NCI-H2196 (cell line): Measurements from ENCODE around the gene MAGI2.

Experiments
- DNase-seq: peaks from one replicate; lab custom pipeline; 2025; ENCODE audit not compliant: unreplicated experiment; lab: John Stamatoyannopoulos, UW

Gene MAGI2

GRCh38 chr7:79308192-79308591 lies 145.3 kb downstream of the MAGI2 start:
- no peak for DNase-seq

- DNase-seq = no peak
Measured at GRCh38 chr7:79307376-79307775, 146.1 kb downstream of the MAGI2 start.

GRCh38 chr7:79304711-79305110 lies 148.8 kb downstream of the MAGI2 start:
- DNase-seq = no peak

- DNase-seq = no peak
Measured at GRCh38 chr7:79302293-79302692, 151.2 kb downstream of the MAGI2 start.

DNA sequence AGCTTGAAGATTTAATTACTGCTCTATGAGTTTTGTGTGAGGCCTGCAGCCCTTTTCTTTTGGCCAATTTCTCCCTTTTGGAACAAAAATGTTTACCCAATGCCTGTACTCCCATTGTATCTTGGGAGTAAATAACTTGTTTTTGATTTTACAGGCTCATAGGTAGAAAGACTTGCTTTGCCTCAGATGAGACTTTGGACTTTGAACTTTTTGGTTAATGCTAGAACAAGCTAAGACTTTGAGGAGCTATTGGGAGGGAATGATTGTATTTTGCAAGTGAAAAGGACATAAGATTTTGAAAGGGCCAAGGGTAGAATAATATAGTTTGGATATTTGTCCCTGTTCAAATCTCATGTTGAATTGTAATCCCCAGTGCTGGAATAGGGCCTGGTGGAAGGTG lies 152.0 kb downstream of the MAGI2 start:
- DNase-seq = no peak

DNA sequence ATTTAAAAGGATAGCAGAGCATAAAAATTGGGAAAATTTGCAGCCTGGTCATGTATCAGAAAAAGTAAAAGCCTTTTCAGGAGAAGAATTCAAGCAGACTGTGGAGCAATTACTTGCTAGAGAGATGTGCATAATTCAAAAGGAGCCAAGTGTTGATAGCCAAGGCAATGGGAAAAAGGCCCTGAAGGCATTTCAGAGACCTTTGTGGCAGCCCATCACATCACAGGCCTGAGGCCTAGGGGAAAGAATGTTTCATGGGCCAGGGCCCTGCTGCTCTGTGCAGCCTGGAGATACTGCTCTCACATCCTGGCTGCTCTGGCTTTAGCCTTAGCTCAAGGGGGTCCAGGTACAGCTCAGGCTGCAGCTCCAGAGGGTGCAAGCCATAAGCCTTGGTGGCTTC lies 152.9 kb downstream of the MAGI2 start:
- no peak for DNase-seq

DNA sequence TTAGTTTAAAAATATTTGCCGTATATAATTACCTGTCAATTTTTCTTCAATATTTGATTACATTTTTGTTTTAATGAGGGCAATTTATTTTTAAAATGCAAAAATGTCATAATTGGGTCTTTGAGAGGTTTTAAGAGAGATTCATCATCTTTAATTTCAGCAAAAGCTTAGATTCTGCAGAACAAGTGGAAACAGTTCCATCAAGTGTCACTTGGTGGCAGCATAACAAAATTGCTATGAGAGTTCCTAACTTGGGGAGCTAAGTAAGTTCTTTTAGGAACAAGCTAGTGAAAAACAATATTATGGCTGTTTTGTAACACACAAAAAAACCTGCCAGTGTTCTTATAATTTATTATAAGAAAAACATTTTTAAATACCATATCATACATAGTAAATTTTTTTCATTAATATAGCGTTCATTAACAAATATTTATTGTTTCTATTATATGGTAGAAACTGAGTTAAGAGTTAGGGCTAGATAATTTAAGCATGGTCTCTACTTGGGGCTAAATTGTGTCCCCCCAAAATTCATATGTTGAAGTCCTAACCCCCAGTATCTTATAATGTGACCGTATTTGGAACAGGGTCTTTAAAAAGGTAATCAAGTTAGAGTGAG lies 155.2 kb downstream of the MAGI2 start:
- DNase-seq = peak; percentile 28

- DNase-seq = no peak
Measured at GRCh38 chr7:79296553-79297320, 156.7 kb downstream of the MAGI2 start.

DNA sequence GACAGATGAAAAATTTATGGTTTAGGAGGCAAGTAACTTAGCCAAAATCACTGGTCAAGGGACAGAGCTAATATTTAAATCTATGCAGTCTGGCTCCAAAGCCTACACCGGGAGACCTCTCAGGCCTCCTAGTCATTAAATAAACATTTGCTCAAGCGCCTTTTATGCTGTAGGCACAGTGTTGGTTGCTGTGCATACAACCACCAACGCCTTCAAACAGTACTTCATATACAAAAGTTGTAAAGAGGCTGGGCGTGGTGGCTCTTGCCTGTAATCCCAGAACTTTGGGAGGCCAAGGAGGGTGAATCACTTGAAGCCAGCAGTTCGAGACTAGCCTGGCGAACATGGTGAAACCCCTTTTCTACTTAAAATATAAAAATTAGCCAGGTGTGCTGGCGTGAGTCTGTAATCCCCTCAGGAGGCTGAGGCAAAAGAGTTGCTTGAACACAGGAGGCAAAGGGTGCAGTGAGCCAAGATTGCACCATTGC lies 159.8 kb downstream of the MAGI2 start:
- no peak for DNase-seq

- DNase-seq = no peak
Measured at GRCh38 chr7:79292834-79293233, 160.6 kb downstream of the MAGI2 start.

DNA sequence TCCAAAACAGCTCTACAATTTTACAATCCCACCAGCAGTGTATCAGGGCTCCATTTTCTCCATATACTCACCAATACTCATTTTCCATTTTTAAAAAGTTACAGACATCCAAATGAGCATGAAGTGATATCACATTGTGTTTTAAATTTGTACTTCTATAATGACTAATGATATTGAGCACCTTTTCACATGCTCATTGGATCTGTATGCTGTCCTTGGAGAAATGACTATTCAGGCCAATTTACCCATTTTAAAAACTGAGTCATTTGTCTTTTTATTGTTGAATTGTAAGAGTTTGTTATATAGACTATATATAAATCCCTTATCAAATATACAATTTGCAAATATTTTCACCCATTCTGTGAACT lies 162.0 kb downstream of the MAGI2 start:
- DNase-seq = no peak

DNA sequence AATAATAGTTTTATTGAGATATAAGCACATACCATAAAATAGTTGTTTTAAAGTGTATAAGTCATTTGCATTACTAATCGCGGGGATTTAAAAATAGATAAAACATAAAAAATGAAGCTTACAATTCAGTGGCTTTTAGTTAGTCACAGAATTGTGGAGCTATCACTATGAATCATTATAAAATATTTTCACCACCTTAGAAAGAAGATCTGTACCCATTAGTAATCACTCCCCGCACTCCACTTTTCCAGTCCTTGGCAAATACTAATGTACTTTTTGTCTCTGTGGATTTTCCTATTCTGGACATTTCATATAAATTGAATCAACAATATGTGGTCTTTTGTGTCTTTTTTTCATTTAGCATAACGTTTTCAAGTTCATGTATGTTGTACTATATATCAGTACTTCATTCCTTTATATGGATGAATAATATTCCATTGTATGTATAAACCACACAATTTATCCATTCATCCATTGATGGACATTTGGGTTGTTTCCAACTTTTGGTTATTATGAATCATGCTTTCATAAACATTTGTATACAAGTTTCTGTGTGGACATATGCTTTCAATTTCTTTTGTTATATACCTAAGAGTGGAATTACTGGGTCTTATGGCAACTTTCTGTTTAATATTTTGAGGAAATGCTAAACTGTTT lies 162.5 kb downstream of the MAGI2 start:
- no peak for DNase-seq

DNA sequence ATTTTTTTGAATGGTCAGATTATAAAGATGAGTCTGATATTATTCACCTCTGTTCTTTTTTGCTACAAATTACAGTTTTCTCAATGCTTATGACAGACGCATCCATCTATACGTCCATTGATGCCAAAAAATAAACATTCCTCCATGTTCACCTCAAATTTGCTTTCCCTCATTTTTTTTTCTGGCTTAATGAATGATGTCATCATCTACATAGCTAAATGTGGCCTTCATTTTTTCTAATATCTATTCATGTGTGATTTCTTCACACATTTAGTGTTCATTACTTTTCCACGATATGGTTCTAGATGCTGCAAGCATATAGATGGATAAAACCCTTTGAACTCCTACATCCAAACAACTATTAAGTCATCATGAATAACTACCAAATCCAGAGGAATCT lies 163.1 kb downstream of the MAGI2 start:
- DNase-seq = no peak

- no peak for DNase-seq
Measured at GRCh38 chr7:79288655-79289054, 164.8 kb downstream of the MAGI2 start.

GRCh38 chr7:79287981-79288380 lies 165.5 kb downstream of the MAGI2 start:
- no peak for DNase-seq

GRCh38 chr7:79286181-79286580 lies 167.3 kb downstream of the MAGI2 start:
- DNase-seq = no peak

DNA sequence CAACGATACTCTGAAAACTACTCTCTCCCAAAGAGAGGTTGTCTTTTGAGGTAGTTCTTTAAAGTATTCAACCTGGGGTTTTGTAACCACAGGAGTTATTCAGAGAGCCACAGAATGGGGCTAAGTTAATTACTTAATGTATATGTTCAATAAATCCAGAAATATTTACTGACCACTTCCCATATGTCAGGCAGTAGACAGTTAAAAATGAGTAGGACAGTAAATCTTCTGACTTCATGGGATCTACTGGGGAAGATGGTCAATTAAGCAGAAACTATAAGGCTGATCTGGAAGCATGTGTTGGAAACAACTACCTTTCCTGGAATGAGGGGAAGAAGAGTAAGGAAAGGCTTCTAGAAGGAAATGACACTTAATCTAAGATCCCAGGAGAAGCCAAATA lies 167.7 kb downstream of the MAGI2 start:
- no peak for DNase-seq

DNA sequence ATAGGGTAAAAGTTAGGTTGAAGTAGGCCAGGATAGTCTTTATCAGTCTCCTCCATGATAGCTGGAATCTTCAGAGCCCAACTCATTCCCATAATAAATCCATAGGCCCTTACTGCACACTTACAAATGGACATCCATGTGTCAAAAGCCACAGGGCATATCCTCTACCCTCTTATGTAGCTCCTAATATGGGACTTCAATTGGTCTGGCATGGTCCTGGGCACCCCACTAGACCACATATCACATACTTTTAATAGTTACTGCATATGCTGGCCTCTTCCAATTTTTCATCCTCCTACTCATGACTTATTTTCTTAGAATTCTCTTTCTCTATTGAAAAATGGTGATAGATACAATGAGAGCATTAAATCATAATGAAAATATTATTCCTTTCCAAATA lies 169.3 kb downstream of the MAGI2 start:
- no peak for DNase-seq

DNA sequence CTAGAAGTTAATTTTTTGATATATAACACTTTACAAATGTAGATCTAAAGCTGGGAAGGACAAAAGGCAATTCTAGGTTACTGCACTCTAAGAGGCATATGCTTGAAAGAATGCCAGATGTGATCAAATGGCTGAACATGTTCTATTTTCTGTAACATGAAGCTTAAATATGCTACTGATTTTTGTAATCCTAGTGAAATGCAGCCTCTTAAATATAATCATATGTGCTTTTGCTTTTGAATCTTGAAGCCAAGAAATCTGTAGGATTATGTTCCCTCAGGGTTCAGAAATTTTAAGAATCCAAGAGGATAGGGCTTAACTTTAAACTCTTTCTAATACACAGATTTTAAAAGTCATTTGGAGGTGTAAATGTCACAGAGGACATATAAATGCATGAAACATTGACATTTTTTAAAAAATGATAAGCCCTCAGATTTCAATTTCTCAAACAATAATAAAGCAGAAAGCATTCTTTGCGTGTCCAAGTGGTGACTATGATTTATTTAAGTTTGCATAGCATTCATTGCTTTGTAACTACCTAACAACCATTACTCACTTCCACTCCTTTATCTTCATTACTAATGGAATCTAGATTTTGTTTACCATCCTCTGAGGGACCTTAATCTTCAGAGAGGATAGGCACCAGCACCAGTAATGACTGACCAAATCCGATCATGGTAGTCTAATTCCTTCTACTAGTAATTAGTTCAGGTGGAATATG lies 170.4 kb downstream of the MAGI2 start:
- no peak for DNase-seq

DNA sequence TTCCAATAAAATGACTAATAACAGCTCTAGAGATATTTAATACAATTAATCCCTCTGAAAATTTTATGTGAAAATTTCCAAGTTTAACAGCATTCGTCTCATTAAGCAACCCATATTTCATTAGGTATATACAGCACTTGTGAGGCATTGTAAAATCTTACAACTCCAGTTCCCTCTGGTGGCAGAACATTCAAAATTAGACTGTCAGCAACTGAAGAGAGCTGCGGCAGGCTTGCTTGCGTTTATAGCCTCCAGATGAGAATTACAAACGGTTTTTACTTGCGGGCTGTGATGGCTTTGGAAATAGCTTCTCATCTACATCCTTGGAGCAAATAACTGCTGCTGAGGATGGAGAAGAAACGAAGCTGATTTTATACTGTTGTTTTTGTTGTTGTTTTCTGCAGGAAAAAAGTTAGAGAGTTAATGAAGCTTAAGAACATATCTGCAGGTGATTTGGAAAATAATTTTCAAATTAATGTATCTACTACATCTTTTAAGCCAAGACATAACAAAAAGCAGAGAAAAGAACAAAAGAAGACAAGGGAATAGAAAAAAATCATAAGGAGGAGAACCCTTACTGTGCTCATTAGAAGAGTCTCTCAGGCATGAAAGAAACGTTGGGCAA lies 171.3 kb downstream of the MAGI2 start:
- no peak for DNase-seq

DNA sequence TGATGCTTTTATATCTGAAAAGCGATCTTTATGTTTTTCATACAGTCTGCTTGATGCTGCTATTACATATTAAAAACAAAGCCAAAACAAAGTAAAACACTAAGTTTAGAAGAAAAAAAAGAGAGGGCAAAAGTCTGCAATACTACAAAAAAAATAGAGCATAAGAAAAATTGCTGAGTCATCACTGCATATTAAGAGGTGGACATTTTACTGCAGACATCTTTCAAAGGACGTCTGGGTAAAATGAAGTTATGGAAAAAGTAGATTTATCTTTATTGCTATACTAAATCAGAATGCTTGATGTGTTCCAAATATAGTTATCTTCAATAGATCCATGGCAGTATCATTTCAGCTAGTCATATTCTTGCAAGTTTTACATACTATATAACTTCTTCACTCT lies 172.0 kb downstream of the MAGI2 start:
- no peak for DNase-seq
